SK-N-SH (cell line): ENCODE results near the gene IFNG-AS1. TPM values are rescaled to one million over a fixed set of nuclear protein-coding genes. Genes with fewer than 3 reads are reported as not detected.
A peak's percentile ranks its signal among the peaks of the same experiment; 100 is the strongest.

Source experiments
- CTCF ChIP-seq: fragments of 200-600 bp; sonication (generic); IDR thresholded peaks from 2 replicates; pipeline ENCODE4 v1.6.1; 2017; ENCODE audit warnings: antibody characterized with exemption, mild to moderate bottlenecking, moderate library complexity
- ELF1 ChIP-seq: IDR thresholded peaks from 2 replicates; pipeline ENCODE4 v1.4.0; 2012
- FOXJ3 ChIP-seq: sonication (generic); formaldehyde crosslinking; IDR thresholded peaks from 2 replicates; pipeline ENCODE4 v1.5.1; 2020; ENCODE audit warnings: mild to moderate bottlenecking, missing genetic modification reagents
- GABPA ChIP-seq: IDR thresholded peaks from 2 replicates; pipeline ENCODE4 v1.4.0; 2012; ENCODE audit warnings: low read depth, mild to moderate bottlenecking
- IRF3 ChIP-seq: fragments of 150-350 bp; IDR thresholded peaks from 2 replicates; pipeline ENCODE4 v1.6.1; 2016; ENCODE audit warnings: mild to moderate bottlenecking, low read depth, low read length
- MEF2A ChIP-seq: IDR thresholded peaks from 2 replicates; pipeline ENCODE4 v1.4.0; 2012; ENCODE audit warnings: low read depth, borderline replicate concordance
- MXI1 ChIP-seq: IDR thresholded peaks from 2 replicates; pipeline ENCODE4 v1.6.1; 2012; ENCODE audit warnings: mild to moderate bottlenecking, low read depth, low read length, improper control_type of control experiment
- PBX3 ChIP-seq: IDR thresholded peaks from 2 replicates; pipeline ENCODE4; 2012
- POLR2AphosphoS5 ChIP-seq: IDR thresholded peaks from 2 replicates; pipeline ENCODE4 v1.6.1; 2012; ENCODE audit warnings: low read depth, low read length
- RCOR1 ChIP-seq: fragments of 150-350 bp; IDR thresholded peaks from 2 replicates; pipeline ENCODE4 v1.6.1; 2017; ENCODE audit warnings: antibody characterized with exemption, low read length
- RFX5 ChIP-seq: IDR thresholded peaks from 2 replicates; pipeline ENCODE4 v1.6.1; 2012; ENCODE audit warnings: mild to moderate bottlenecking, improper control_type of control experiment, low read length
- RXRA ChIP-seq: IDR thresholded peaks from 2 replicates; pipeline ENCODE4 v1.4.0; 2012; ENCODE audit warnings: low read depth, mild to moderate bottlenecking, borderline replicate concordance
- SIN3A ChIP-seq: IDR thresholded peaks from 2 replicates; pipeline ENCODE4 v1.6.1; 2012; ENCODE audit warnings: low read depth, mild to moderate bottlenecking, low read length, moderate library complexity, borderline replicate concordance
- TAF1 ChIP-seq: IDR thresholded peaks from 2 replicates; pipeline ENCODE4 v1.6.1; 2012; ENCODE audit warnings: low read depth, mild to moderate bottlenecking, low read length, moderate library complexity, borderline replicate concordance
- TCF12 ChIP-seq: IDR thresholded peaks from 2 replicates; pipeline ENCODE4 v1.4.0; 2012
- TEAD4 ChIP-seq: IDR thresholded peaks from 2 replicates; pipeline ENCODE4 v1.4.0; 2012; ENCODE audit warnings: mild to moderate bottlenecking, borderline replicate concordance; ENCODE audit not compliant: insufficient read depth
- ZBTB33 ChIP-seq: IDR thresholded peaks from 2 replicates; pipeline ENCODE4 v1.4.0; 2012; ENCODE audit warnings: low read depth, borderline replicate concordance
- polyA plus RNA-seq, 3 experiments: library from polyadenylated mRNA; depleted of rRNA; stranded (reverse); fragments of >200 nt; gene quantifications; 2 replicates each; pipeline ENCODE4 v1.2.3, GENCODE V29; 2012
- TF ChIP-seq, protein P1 (sequence below): IDR thresholded peaks from 2 replicates; pipeline ENCODE4 v1.4.0; 2012; ENCODE audit warnings: low read depth, borderline replicate concordance

Gene IFNG-AS1
- polyA plus RNA-seq, 1 of the 3 experiments (the other 2 are of a cell fraction): not detected

- no peak for TF ChIP-seq IRF3
- TF ChIP-seq, protein P1, sequence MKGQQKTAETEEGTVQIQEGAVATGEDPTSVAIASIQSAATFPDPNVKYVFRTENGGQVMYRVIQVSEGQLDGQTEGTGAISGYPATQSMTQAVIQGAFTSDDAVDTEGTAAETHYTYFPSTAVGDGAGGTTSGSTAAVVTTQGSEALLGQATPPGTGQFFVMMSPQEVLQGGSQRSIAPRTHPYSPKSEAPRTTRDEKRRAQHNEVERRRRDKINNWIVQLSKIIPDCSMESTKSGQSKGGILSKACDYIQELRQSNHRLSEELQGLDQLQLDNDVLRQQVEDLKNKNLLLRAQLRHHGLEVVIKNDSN: no peak
- TF ChIP-seq TEAD4: peak; percentile 30; the same call in 1 of the 2 replicates
- peak; percentile 58; the same call in 1 of the 2 replicates for TF ChIP-seq RXRA
- no peak for TF ChIP-seq TAF1
- no peak for TF ChIP-seq MXI1
- no peak for TF ChIP-seq FOXJ3 (CRISPR knock-in tag)
- no peak for TF ChIP-seq MEF2A
- TF ChIP-seq TCF12: peak; percentile 98
- TF ChIP-seq ZBTB33: peak; percentile 21; the same call in 1 of the 2 replicates
- no peak for TF ChIP-seq ELF1
- TF ChIP-seq RFX5: no peak
- peak; percentile 58; the same call in 1 of the 2 replicates for TF ChIP-seq POLR2AphosphoS5
- TF ChIP-seq SIN3A: peak; percentile 46; the same call in 1 of the 2 replicates
- peak; percentile 73 for TF ChIP-seq PBX3
- no peak for TF ChIP-seq CTCF
- no peak for TF ChIP-seq RCOR1
- TF ChIP-seq GABPA: 0 out of 2 replicates have a peak, but pooled peaks have one; percentile 16
- TF ChIP-seq, all 33 proteins: peak for 13
Observed at GRCh38 chr12:67982164-67982563, 7.1 kb upstream of the IFNG-AS1 start (continued).
